GM18511 (cell line): ENCODE data around the gene TYW5.

Source experiments
- ATAC-seq: cut with Tn5 transposase; IDR thresholded peaks from one replicate; pipeline ENCODE4 v1.9.1; 2021; ENCODE audit warnings: mild to moderate bottlenecking, moderate library complexity; ENCODE audit not compliant: unreplicated experiment

The TYW5 gene, protein sequence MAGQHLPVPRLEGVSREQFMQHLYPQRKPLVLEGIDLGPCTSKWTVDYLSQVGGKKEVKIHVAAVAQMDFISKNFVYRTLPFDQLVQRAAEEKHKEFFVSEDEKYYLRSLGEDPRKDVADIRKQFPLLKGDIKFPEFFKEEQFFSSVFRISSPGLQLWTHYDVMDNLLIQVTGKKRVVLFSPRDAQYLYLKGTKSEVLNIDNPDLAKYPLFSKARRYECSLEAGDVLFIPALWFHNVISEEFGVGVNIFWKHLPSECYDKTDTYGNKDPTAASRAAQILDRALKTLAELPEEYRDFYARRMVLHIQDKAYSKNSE

DNA sequence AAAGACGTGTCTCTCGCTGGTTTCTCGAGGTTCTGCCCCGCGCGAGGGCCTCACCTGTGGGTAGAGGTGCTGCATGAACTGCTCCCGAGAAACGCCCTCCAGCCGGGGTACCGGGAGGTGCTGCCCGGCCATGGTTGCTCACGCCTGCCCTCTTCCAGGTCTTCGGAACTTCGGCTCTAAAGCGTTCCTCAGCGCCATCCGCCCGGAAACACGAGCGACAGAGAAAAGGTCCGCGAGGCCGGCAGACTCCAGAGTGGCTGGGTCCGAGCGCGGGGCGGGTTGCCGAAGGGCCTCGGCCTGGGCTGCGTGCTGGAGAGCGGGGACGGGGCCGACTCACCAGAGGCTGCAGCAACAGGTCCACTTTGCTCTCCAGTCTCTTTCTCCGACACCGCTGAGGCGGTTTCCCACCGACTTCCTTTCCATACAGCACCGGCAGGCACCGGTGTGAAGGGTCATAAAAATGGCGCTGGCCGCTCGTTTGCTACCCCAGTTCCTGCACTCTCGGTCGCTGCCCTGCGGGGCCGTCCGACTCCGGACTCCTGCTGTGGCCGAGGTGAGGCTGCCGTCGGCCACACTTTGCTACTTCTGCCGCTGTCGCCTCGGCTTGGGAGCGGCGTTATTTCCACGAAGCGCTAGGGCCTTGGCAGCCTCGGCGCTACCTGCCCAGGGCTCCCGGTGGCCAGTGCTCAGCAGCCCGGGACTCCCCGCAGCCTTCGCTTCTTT is at the start of gene TYW5, which contains the start of gene MAIP1:
TSS of gene TYW5 (minus strand) at position 153 of the 723 bp plus-strand sequence. CDS start at position 132, 21 bp downstream.
TSS of gene MAIP1 (plus strand) at position 244 of the 723 bp plus-strand sequence. CDS start at position 461, 217 bp downstream.
- peak; percentile 90 for ATAC-seq

DNA sequence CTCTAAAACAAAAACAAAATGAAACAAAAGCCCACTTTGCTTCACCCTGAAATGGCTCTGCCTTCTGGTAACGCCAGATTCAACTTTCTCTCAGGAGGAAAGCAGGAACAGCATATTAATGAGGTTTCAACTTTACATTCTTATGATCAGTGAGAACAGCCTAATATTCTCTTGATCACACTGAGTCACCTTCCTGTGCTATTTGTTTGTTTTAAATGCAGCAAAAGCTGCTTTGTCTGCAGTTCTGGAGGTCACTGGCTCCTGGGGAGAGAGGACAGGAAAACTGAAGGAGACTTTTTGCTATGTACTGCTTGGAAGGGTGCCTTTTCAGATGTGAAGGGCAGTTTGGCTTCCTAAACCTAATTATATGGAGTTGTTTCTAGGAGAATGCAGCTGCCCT is 48.2 kb upstream of the TYW5 start:
- no peak for ATAC-seq

DNA sequence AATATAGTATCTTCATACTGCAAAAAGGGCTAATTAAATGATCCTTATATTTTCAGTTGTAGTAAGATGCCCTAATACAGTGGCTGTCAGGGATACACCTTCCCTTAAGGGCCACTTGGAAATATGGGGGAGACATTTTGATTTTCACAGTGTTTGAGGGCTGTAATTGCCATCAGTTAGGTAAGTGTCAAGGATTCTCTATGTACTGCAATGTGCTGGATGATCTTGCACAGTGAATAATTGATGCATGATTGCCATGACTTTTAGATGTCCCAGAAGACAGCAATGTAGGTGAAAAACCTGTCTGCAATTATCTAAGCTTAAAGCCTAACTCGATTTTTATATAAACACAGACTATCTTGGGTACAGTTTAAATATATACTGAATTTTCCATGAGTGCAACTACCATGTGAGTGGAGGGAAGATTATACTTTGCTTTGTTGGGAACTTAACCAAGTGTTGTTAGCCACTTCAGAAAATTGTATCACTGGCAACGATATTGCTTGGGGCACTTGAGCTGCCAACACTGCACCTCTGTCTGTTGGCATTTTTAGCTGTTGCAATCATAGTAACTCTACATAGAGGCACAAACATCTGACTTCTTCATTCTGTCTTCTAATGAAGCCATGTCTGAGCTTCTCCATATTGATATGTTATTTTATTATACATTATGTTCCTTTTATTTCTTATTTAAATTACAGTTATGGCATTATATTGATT is 45.3 kb upstream of the TYW5 start:
- ATAC-seq, result no peak

DNA sequence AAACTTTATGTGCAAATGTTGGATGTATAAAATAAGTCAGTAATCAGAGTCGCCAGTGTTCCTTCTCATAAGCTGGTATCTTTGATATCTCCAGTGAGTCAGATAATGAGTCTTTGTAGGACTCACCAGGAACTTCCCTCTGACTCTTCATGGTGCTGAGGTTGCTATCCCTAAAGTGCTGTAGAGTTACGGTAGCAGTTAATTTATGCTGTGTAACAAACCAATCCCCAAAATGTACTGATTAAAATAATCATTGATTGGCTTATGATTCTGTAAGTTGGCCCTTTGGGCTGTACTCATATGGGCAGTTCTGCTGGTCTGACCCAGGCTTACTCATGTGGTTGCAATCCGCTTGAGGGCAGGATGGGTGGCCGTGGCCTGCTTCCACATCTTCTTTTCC is 43.9 kb upstream of the TYW5 start:
- ATAC-seq, result no peak

DNA sequence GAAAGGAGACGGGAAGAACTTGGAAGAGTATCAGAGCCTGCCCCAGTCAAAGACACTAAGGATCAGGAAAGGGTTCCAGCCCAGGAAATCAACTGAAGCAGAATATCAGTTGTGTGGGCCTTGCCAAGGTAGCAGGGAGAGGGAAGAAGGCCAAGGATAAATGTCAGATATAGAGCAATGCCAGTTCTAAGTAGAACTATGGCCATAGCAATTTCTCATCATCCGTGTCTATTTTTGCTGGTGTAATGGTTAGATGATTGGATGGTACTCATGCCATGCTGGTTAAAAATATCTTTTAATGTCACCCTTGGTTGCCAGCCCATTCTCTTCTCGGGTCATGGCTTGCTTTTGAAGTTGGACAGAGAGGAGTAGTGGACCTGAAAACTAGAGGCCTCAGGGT is 42.0 kb upstream of the TYW5 start:
- ATAC-seq, result no peak

DNA sequence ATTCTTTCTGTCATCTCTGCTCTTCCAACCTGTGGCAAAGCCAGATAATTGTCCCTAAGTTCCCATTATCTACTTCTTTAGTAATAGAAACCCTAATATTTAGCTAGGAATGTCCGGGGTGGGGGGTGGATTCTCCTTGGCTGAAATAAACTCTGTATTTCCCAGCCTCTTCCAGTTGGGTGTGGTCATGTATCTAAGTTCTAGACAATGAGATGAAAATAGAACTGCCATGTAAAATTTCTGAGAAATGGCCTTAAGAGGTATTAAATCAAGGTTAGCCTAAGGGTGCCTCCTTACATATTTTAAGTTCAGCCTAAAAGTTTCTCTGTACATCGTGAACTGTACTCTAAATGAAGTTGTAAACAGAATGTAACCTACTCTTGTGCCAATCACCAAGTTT is 39.6 kb upstream of the TYW5 start:
- no peak for ATAC-seq

DNA sequence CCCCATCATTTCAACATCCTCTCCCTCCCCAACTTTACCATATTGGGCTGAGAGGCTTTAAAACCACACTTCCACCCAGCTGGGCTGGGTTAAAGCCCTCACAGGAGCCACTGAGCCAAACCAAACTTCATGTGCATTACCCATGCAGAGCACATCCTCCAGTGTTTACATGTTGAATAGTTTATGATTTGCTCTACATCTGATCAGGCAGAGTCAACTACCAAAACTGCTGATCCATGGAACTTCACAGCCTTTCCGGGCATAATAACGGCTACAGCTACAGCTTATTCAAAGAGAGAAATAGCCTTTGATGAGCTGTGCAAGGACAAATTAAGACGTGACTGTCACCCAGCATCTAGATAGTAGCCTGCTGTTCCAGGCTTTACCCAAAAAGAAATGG is 39.1 kb upstream of the TYW5 start:
- no peak for ATAC-seq

DNA sequence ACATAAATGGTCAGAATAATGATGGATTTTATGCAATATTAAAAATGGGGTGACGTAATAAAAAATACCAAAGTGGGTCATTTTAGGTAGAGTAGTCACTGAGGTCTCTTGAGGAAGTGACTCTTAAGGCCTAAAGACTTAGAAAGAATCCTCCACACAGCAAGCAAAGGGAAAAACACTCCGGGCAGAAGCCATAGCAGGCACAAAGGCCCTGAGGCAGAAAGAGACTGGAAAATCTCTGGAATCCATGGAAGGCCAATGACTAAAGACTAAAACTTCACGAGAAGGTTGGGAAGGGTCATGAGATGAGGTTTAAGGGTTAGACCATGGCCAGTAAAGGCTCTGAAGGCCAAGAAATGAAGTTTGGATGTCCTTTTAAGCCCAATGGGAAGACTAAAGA is 37.0 kb upstream of the TYW5 start:
- ATAC-seq, result no peak

DNA sequence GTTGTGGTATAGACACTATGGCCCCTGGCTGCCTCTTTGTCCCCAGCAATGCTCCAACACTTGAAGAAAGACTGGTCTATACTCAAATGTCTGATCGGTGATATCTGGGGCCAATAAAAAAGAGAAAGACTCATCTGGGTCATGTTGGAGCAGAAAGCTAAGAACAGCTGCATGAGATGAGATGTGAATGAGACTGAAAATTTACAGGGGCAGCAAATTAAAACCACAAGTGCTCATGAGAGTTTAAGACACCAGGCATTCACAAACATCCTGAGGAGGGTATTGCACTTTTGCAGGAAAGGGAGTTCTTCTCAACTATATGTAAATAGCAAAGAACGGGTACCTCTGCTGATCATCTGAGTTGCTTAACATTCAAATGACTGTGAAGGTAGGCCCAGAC is 36.4 kb upstream of the TYW5 start:
- ATAC-seq, result no peak

DNA sequence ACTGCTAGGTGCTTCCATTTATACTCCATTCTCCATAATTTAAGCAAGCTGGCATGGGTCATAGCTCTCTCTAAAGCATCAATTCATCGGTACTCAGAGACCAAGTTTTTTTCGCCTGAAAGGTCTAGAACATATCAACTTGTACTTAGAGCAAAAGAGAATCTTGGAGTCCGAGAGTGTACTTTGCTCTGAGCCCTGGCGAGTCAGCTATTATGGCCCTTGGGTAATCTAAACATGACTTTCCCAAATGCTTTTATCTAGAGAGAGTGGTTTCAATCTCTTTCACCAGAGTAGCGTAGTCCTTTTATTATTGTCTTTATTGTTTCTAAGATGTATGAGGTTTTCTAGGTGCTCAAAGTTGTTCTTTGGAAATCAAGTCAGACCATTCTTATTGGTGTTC is 34.5 kb upstream of the TYW5 start:
- no peak for ATAC-seq

DNA sequence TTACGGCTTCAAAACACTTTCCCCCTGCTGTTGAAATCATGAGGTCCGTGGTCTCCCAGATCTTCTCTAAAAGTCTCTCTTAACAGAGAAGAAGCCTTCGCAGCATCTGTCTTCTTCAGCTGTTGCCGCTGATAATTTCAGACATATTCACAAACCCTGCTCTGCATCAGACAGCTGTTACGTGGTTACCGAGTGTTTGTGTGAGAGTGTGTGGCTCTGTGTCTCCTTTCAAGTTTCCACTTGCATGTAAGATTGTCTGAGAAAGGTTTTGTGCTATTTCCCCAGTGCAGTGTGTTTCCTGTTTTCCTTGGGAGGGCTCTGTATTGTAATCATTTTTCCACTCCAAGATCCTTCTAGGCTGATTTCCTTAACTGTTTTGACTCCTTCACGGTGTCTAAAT is 32.9 kb upstream of the TYW5 start:
- ATAC-seq, result no peak

DNA sequence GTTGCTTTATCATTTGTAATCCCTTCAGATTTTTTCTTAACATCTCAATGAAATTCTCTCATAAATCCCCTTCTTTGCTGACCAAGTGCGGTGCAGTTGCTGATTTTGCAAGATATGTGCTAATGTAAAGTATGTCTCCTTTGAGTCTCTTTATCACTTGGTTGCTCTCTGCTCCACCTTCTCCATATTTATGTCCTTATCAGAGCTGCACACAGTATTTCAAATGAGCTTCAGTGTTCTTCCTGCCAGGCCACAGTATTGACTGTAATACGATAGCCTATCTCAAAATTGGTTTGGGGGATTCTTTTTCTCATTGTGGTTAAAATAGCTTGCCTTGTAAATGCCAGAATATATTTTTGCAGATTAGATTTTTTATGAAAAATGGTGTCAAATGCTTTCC is 32.3 kb upstream of the TYW5 start:
- no peak for ATAC-seq

DNA sequence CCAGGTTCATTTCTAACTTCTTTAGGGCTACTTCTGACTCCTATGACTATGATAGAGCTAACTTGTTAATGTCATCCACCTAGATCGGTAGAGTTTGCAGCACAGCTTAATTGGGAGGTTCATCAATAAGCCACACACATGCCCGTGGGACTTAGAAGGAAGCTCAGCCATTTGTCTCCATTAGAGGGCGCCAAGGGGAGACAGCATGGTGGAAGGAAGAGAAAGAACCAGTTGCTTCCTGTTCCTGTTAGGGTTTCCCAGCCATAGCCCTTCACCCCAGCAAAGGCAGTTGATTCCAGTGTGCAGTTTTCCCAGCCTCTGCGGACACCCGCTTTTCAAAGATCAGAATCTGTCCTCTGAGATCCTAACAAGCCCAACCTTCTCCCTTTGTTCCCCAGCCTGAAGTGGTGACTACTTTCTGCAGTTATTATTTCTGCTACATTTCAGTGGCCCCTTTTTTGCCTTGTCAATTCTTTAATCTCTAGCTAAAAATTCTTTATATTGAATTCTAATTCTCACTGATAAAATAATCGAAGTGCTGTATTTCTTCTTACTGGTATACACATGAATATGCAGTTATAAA is 30.4 kb upstream of the TYW5 start:
- peak; percentile 72 for ATAC-seq

DNA sequence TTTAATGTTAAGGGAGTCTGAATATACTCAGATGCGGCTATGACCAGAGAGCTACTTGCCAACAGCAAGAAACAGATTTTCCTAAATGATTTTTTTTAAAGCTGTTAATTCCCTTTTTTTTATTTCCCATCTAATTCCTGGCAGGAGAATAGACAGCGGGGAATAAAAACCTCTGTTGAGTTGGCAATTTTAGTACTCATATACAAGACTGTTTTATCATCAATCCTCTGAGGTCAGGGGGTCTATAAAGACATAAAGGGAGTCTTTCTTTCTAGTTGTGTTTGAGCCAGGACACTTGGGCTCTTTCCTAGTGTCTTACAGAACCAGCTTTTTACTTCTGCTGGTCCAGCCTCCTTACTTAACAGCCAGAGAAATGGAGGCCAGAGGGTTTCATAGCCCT is 29.5 kb upstream of the TYW5 start:
- no peak for ATAC-seq

DNA sequence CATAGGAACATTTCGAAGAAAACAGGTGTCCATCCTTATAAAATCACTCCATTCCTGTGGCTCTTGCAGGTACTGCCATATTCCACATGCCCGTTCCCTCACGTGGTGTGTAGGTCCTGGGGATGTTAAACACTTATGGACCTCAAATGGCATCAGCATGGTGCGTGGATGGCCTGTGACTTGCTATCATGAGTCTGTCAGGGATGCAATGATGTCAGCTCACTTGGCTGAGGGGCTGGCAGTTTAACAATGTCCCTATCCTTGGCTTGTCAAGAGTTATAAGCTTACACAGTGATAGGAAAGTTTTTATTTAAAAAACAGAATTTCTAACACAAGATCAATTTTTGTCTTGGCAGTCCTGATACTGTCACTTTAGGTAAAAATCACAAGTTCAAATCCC is 28.9 kb upstream of the TYW5 start:
- ATAC-seq, result no peak

DNA sequence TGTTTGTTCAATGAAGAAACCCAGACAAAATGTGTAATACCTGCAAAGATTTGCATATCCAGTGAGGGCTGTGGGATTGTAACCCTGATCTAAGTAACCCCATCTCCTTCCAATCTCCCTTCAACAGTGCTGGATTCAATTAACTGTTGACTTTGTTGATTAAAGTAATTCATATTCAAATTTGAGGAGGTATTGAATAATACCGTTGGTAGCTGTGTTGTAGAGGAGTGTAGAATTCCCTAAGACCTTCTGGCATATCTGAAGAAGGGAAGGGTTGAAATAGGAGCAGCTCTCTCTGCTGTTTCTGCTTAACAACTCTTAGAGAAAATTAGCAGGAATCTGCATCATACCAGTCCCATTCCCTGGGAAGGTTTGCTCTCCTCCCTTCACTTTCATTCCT is 28.2 kb upstream of the TYW5 start:
- ATAC-seq, result no peak

DNA sequence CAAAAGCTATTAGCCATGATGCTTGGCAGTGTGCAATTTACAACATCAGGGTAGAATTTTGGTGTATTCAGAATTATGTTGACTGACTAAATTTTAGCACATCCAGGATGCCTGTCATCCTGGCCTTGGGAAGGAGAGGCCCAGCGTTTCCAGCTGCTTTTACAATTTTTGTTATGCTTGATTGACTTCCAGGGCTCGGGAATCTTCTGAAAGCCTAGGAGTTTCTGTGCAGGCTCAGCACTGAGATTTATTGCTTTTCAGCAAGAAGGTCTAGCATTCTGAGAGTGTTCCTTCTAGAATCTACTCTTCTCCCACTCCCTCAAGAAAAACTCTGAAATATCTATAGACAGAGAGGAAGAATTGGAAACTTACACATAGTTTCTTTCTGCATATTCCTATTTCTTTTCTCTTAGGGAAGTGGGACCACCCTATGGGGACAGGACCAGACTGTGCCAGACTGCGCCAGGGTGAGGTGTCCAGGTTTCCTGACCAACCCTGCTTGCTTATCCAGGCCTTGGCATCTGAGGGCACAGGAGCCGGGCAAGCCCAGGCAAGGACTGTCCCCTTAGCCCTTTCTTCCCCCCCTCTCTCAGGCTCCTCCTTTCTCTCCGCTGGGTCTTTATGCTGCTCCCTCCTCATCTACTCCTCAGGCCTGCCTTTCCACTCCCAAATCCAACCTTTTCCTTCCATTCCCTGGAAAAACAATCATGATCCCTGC is 27.0 kb upstream of the TYW5 start:
- no peak for ATAC-seq

DNA sequence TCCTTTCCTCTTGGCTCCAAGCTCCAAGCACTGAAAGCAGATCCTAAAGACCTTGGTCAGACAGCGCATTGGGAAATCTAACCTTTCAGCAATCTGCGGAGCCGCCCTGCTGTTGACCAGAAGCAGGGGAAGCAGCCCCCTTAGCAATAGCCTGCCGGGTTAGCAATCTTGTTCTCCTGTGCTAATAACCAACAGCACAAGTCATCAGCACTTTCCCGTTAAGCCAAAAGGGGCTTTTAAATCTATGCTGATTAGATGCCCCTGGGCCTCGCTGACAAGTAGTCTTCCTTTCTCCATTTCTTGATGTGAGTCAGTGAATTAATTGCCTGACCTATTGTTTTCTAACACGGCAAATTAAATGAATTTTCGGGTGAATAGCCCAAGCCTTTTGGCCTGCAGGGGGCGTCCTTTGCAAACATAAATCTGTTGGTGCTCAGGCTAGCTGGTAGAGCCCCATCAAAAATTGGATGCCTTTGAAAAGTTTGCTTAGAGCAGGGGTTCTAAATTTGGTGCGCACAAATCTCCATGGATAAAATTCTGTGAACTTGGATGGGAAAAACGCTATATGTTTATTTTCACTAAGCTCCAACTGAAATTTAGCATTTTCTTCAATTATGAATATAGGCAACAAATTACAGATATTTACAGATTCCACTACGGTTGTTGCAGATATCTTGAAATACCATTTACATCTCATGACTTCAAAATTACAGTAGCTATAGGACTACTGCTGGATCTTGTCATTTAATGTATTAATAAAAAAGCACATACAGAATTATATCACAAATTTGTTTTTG is 24.7 kb upstream of the TYW5 start:
- ATAC-seq, result peak; percentile 32

DNA sequence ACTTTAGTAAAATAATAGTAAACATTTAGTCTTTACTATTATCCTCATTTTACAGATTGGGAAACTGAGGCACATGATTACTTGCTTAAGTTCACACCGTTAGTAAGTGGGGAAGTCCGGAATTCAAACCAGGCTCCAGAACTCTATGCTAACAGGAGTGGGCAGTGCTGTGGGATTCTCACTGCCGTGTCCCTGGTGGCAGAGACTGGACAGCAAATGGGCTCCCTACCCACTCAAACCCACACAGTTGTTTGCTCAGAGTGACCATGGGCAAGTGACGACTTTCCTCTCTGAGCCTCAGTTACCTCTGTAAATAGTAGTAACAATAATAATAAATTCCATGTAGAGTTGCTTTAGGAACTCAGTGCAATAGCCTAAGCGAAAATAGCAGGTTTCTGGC is 24.1 kb upstream of the TYW5 start:
- ATAC-seq, result no peak

DNA sequence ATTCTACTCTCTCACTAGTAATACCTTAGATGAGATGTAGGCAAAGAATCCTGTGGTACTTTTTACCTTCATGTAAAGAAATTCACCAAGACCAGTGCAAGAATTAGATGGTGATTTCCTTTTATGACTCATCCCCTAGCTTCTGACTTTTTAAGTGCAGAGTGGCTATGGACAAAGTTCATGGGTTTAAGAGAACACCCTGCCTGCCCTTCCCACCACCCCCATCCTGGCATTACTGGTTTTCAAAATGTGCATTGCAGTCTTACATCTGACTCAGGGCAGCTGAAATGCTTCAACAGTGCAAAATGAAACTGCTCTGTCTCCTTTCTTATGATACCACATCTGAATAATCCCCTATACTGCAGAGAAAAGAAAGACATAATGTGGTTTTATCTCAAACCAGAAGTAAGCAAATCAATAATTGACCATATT is 22.7 kb upstream of the TYW5 start:
- peak; percentile 87 for ATAC-seq
